LHCN-M2 (cell line): Measurements from ENCODE around the gene SLC2A11. TPM values are rescaled to one million over a fixed set of nuclear protein-coding genes. Genes with fewer than 3 reads are reported as not detected.
"Not testable (repeated sequence)": the region's sequence is repeated elsewhere in the genome, so short reads cannot be mapped to it uniquely, and the experiment has no call there.

Source experiments
- DNase-seq: peaks from one replicate; pipeline ENCODE4 v3.0.0-alpha.2; 2012; ENCODE audit warnings: low read depth
- total RNA-seq: library from RNA; depleted of rRNA; stranded (reverse); fragments of >200 nt; gene quantifications from 2 replicates; pipeline ENCODE4 v1.2.3, GENCODE V29; 2014

The SLC2A11 gene
- total RNA-seq, 1 experiment from 2014 or later, result 6.5 TPM

DNA sequence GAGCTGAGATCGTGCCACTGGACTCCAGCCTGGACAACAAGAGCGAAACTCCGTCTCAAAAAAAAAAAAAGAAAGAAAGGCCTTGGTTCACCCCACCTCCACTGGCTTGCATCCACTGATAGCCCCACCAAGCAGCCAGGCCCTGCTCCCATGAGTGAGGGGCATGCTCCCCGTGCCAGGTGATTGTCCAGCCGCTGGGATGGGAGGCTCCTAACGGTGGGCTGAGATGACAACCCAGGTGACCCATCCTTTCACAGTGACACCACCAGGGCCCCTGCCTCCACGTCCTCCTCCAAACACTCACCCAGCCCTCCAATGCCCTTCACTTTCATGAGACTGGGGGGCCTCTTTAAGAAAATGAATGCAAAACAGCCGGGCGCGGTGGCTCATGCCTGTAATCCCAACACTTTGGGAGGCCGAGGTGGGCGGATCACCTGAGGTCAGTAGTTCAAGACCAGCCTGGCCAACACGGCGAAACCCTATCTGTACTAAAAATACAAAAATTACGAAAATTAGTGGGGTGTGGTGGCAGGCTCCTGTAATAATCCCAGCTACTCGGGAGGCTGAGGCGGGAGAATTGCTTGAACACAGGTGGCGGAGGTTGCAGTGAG lies 10.3 kb upstream of the SLC2A11 start:
- no peak for DNase-seq

GRCh38 chr22:23847991-23848864 lies 9.4 kb upstream of the SLC2A11 start:
- DNase-seq, result no peak

DNA sequence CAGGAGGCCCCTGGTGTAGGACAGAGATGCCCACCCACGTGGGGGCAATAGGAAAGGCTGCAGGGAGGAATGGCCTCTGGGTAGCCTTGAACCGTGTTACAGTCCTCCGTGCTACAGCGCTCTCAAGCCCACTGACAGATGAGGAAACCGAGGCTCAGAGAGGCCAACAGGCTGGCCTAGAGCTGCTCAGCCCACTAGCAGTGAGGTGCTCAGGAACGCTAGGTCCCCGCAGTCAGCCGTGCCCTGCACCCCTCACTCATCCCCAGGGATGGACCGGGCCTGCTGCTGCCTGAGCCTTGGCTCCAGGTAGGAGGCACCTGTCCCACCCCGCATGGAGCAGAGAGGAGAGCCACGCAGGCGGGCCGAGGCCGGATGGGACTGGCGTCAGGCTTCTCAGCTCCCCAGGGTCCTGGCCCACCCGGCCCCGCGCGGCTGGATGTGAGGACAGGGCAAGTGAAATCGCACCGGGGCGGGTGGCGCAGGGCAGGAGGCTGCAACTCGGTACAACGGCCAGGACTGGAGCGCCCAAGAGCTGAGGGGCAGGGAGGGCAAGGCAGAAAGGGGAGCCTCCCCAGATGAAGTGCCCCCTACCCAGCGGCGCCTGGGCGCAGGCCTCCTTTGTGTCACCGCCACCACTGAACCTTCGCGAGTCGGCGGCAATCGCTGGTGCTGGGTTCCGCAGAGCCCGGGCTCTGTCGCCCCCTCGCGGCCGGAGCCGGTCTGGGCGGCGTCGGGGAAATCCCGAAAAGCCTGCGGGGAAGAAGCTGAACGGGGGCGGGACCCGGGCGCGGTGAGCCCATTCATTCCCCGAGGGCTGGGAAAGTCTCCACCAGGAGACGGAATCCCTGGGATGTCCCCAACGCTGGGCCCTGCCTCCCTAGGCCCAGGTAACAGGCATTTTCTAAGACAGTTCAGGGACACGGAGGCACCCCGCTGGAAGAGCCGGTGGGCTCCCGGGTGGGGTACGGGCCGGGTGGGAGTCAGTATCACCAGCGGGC lies 8.4 kb upstream of the SLC2A11 start:
- DNase-seq, result peak; percentile 61

GRCh38 chr22:23850136-23850611 lies 7.5 kb upstream of the SLC2A11 start:
- DNase-seq, result no peak

DNA sequence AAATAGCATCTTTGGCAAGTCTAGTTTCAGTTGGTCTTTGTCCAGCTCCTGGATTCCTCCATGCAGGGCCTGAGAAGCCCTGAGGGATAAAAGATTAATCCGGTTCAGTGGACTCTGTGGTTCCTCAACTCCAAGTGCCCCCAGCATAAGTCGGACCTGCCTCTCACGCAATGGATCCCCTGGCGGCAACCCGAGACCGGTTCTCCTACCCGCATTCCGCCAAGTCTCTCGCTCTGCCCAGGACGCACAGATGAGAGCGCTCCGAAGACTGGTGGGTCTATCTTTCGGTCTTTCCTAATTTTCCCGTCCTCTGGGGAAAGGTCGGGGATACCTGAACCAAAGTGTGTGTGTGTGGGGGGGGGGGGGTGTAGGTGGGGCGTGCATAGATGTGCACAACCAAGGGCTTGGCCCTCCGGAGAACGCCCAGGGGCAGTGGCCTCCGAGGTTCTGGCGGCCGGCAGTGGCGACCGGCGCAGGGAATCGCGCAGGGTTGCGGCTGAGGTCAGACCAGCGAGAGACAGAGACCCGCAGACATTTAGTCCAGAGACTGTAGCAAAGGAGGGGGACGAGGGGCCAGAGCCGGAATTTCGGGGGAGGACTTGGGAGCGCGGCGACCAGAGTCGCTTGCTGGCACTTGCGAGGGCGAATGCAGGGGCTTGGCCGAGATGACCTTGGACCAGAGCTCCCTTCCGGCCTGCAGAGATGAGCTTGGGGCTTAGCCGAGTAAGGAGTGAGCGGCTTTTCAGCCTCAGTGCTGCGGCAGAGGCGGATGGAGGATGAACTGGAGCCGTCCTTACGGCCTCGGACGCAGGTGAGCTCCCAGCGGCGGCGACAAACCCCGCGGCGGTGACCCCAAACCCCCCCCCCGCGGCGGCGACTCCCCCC lies 712 bp upstream of the SLC2A11 start:
- DNase-seq, result peak; percentile 33

DNA sequence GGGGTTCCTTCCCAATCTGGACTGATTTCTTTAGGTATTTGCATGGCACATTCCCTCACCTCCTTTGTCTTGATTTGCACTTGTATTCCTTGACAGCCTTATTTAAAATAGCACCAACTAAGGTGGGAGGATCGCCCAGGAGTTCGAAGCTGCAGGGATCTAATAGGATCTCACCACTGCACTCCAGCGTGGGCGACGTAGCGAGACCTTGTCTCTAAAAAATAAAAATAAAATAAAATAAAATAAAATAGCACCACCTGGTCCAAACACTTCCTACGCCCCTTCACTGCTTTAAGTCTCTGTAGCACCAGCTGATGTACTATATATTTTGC lies 775 bp downstream of the SLC2A11 start:
- no peak for DNase-seq

- DNase-seq, result no peak
Measured at GRCh38 chr22:23859201-23859600, 1.5 kb downstream of the SLC2A11 start.

GRCh38 chr22:23860187-23860586 lies 2.5 kb downstream of the SLC2A11 start:
- DNase-seq, result not testable (repeated sequence)

DNA sequence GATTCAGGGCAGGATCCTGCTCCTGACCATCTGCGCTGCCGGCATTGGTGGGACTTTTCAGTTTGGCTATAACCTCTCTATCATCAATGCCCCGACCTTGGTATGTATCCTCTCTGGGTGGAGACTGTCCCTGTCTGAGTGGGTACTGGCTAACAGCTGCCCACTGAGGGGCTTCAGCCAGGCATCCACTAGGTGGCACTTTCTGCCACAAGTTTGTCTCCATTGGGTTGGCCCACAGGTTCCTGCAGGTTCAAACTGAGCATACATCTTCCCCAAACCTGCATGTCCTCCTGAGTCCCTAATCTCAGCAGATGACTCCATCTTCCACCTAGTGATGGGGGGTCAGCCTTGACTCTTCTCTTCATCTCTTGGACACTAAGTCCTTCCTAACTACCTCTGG lies 4.4 kb downstream of the SLC2A11 start:
- DNase-seq, result peak; percentile 46

DNA sequence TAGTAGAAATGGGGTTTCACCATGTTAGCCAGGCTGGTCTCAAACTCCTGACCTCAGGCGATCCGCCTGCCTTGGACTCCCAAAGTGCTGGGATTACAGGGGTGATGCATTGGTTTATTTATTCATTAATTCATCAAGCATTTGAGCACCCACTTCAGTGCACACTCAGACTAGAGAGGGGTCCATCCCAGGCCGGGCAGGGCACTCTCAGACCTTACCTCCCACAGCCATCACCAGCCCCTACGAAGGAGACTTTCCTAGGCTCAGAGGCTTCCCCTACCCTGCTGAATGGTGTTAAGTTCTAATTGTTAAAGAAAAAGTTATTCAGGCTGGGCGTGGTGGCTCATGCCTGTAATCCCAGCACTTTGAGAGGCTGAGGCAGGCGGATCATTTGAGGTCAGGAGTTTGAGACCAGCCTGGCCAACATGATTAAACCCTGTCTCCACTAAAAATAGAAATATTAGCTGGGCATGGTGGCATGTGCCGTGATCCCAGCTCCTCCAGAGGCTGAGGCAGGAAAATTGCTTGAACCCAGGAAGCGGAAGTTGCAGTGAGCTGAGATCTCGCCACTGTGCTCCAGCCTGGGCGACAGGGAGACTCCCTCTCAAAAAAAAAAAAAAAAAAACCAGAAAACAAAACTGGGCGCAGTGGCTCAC lies 7.0 kb downstream of the SLC2A11 start:
- DNase-seq, result not testable (repeated sequence)

GRCh38 chr22:23868580-23868979 lies 10.9 kb downstream of the SLC2A11 start:
- no peak for DNase-seq

DNA sequence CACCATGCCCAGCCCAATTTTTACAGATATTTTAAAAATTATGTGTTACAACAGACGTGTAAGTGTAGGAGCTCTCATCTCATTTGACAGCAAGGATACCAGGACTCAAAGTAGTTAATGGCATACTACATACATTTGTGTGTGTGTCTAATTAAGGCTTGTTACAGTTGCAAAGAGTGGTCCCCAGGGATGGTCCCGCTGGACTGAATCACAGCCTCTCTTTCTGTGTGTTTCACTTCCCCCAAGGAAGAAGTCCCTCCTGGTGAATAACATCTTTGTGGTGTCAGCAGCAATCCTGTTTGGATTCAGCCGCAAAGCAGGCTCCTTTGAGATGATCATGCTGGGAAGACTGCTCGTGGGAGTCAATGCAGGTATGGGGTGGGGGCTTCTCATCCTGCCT lies 17.2 kb downstream of the SLC2A11 start:
- no peak for DNase-seq

DNA sequence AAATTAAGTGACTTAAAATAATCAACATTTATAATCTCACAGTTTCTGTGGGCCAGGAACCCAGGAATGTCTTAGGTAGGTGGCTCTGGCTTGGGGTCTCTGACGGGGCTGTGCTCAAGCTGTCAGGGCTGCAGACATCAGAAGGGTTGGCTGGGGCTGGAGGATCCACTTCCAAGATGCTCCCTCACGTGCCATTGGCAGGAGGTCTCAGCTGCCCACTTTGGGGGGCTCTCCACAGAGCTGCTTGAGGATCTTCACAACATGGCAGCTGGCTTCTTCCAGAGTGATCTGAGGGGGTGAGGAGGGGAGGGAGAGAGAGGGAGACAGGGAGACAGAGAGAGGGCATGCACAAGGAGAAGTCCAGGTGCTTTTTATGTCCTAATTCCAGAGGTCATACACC lies 18.1 kb downstream of the SLC2A11 start:
- no peak for DNase-seq

- no peak for DNase-seq
Measured at GRCh38 chr22:23877566-23877965, 19.9 kb downstream of the SLC2A11 start.

GRCh38 chr22:23878219-23878618 lies 20.5 kb downstream of the SLC2A11 start:
- DNase-seq, result no peak

- no peak for DNase-seq
Measured at GRCh38 chr22:23882370-23882769, 24.7 kb downstream of the SLC2A11 start.

GRCh38 chr22:23883658-23884057 lies 26.0 kb downstream of the SLC2A11 start:
- no peak for DNase-seq

DNA sequence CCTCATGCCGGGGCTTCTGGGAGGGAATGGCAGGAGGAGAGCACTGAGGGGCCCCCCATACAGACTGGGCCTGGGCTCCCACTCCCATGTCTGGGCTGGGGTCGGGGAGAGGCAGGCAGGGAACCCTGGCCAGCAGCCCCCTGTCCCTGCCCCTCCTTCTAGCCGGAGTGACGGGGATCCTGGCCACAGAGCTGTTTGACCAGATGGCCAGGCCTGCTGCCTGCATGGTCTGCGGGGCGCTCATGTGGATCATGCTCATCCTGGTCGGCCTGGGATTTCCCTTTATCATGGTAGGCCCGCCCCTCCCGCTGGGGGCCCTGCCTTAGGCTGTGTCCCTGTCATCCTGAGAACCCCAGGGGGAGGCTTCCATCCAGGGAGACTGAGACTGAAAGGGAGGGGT lies 26.5 kb downstream of the SLC2A11 start:
- DNase-seq, result no peak

GRCh38 chr22:23888615-23889401 lies 31.1 kb downstream of the SLC2A11 start:
- peak; percentile 58 for DNase-seq
